Measurements from ENCODE around the gene ARMH3.

The ARMH3 gene

DNA sequence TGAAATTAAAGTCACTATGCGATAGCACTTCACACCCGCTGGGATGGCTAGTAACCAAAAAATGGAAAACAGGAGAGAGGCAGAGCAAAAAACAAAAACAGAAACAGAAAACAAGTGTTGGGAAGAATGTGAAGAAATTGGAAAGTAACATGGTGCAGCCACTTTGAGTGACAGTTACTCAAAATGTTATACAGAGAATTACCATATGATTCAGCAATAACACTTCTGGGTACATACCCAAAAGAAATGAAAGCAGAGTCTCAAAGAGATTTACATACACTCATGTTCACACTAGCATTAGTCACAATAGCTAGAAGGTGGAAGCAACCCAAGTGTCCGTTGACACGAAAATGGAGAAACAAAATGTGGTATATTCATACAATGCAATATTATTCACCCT is 123.8 kb downstream of the ARMH3 start:
- Histone ChIP-seq H3K4me3 (ENCODE audit: low read depth, low read length) (no peak overlapping the region), H3K9ac (ENCODE audit: low read depth, low read length) (no peak overlapping the region)

DNA sequence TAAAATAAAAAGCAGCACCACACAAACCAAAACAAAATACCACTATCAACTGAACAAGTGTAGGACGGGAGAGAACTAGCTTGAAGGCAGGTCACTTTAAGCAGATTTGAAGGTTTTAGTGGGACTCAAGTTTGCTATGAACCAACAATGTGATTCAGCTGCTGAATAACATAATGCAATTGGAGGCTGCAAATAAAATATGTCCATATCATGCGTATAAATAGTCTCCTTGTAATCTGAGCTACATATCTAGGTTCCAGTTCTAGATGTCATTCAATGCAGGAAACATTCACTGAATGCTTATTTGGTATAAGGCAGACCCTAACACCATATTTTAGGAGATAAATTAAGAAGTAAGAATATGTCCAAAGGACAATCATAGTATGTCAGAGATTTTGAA is 130.9 kb downstream of the ARMH3 start:
- no peak overlapping the region for H3K4me3 ChIP-seq (ENCODE audit: low read depth, low read length)
- H3K9me3 ChIP-seq (ENCODE audit: control insufficient read depth, insufficient read depth, low read length), result no peaks in the 10 kb centered on the region
- no peaks in the 10 kb centered on the region for H3K36me3 ChIP-seq (ENCODE audit: control insufficient read depth, insufficient read depth, low read length)
- H3K9ac ChIP-seq (ENCODE audit: low read depth, low read length), result no peak overlapping the region
- H3K27me3 ChIP-seq (ENCODE audit: control insufficient read depth, insufficient read depth, low read length), result no peaks in the 10 kb centered on the region
- no peaks in the 10 kb centered on the region for H3K4me1 ChIP-seq (ENCODE audit: control insufficient read depth, insufficient read depth, low read length)

More for the DNA sequence above, 123.8 kb downstream of the ARMH3 start:
- no peaks in the 10 kb centered on the region for H3K36me3 ChIP-seq (ENCODE audit: control insufficient read depth, insufficient read depth, low read length)
- no peaks in the 10 kb centered on the region for H3K4me1 ChIP-seq (ENCODE audit: control insufficient read depth, insufficient read depth, low read length)
- H3K9me3 ChIP-seq (ENCODE audit: control insufficient read depth, insufficient read depth, low read length), result no peaks in the 10 kb centered on the region
- no peaks in the 10 kb centered on the region for H3K27me3 ChIP-seq (ENCODE audit: control insufficient read depth, insufficient read depth, low read length)

GRCh38 chr10:101923256-101923655 is 132.7 kb downstream of the ARMH3 start:
- Histone ChIP-seq H3K9me3 (ENCODE audit: control insufficient read depth, insufficient read depth, low read length) (no peaks in the 10 kb centered on the region), H3K4me1 (ENCODE audit: control insufficient read depth, insufficient read depth, low read length) (peaks cover 8% of the 10 kb centered on the region), H3K4me3 (ENCODE audit: low read depth, low read length) (no peak overlapping the region), H3K27me3 (ENCODE audit: control insufficient read depth, insufficient read depth, low read length) (no peaks in the 10 kb centered on the region), H3K36me3 (ENCODE audit: control insufficient read depth, insufficient read depth, low read length) (no peaks in the 10 kb centered on the region), H3K9ac (ENCODE audit: low read depth, low read length) (no peak overlapping the region)

DNA sequence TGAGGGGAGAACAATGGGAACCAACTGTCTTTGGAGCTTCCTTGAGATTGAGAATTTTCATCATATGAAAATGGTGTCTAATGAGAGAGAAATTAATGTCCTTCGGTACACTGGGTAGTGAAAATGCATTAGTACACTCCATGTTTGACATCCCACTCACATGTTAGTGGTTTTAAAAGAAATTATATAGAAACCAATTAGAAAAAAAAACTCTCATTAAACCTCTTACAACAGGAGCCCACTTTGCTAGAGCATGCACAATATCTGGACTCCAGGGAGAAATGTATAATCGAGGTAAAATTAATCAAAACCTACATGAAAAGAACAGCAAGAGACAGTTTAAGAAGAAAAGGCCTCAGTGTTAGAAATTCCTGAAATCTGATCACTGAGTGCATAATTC is 133.1 kb downstream of the ARMH3 start:
- Histone ChIP-seq H3K27me3 (ENCODE audit: control insufficient read depth, insufficient read depth, low read length) (no peaks in the 10 kb centered on the region), H3K9ac (ENCODE audit: low read depth, low read length) (no peak overlapping the region), H3K4me1 (ENCODE audit: control insufficient read depth, insufficient read depth, low read length) (peaks cover 8% of the 10 kb centered on the region), H3K36me3 (ENCODE audit: control insufficient read depth, insufficient read depth, low read length) (no peaks in the 10 kb centered on the region), H3K9me3 (ENCODE audit: control insufficient read depth, insufficient read depth, low read length) (no peaks in the 10 kb centered on the region), H3K4me3 (ENCODE audit: low read depth, low read length) (no peak overlapping the region)

DNA sequence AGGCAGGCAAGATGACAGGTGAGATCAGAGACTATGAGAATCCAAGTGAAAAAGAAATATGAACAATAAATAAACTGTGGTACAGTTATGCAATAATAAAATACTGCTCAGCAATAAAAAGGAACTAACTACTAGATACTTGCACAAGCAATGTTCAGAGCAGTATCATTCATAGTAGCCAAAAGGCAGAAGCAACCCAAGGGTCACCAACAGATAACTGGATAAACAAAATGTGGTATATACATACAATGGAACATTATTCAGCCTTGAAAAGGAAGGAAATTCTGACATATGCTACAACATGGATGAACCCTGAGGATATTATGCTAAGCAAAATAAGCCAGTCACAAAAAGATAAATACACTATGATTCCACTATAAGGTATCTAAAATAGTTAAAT is 135.4 kb downstream of the ARMH3 start:
- Histone ChIP-seq H3K9ac (ENCODE audit: low read depth, low read length) (no peak overlapping the region), H3K4me1 (ENCODE audit: control insufficient read depth, insufficient read depth, low read length) (peaks cover 8% of the 10 kb centered on the region), H3K27me3 (ENCODE audit: control insufficient read depth, insufficient read depth, low read length) (no peaks in the 10 kb centered on the region), H3K9me3 (ENCODE audit: control insufficient read depth, insufficient read depth, low read length) (no peaks in the 10 kb centered on the region), H3K36me3 (ENCODE audit: control insufficient read depth, insufficient read depth, low read length) (no peaks in the 10 kb centered on the region), H3K4me3 (ENCODE audit: low read depth, low read length) (no peak overlapping the region)

DNA sequence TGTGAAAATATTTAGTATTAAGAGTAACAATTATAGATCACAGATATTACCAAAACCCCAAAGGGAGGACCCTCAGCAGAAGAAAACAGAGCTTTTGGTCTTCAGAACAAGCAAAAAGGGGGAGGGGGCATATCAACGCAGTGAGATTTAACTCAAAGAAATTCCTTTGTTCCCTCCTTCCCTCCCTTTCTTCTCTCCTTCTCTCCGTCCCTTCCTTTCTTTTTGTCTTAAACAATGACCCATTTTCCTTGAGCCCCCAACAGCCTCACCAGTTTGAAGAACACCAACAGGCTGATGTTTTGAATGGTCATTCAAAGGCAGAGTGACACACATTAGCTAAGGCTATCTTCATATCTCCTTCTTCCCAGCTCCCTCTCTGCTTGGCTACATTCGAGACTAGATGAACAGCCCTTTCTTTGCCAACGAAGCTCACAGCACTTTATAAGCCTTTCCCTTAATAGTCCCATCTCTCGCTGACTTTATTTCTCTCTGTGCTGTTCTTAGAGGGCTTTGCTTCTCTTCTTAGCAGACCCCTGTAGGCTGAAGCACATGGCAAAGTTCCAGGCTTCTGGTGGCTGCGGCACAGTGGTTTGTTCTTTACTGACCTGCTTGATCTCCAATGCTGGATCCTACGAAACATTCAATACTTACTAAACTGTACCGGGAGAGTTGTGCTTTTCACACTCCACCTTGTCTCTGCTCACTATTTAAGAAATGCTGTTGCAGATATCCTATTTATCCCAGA is 136.8 kb downstream of the ARMH3 start:
- Histone ChIP-seq H3K9ac (ENCODE audit: low read depth, low read length) (no peak overlapping the region), H3K4me3 (ENCODE audit: low read depth, low read length) (no peak overlapping the region), H3K27me3 (ENCODE audit: control insufficient read depth, insufficient read depth, low read length) (no peaks in the 10 kb centered on the region)

DNA sequence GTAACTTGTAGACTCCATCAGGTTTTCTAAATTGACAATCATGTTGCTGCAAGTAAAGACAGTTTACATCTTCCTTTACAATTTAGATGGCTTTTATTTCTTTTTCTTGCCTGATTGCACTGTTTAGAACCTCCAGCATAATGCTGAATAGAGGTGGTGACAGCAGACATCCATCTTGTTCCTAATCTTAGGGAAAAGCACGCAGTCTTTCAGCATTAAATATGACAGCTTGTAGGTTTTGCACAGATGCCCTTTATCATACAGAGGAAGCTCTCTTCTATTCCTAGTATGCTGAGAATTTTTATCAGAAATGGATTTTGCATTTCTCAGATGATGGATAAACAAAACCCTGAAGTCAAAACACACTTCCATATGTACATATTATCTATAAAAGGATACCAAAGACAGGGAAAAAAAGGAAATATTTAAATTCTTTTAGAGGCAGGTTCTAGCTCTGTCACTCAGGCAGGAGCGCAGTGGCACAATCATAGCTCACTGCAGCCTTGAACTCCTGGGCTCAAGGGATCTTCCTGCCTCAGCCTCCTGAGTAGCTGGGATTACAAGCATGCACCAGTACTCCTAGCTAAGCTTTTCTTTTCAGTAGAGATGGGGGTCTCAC is 143.3 kb downstream of the ARMH3 start:
- H3K4me1 ChIP-seq (ENCODE audit: control insufficient read depth, insufficient read depth, low read length), result no peaks in the 10 kb centered on the region
- no peaks in the 10 kb centered on the region for H3K36me3 ChIP-seq (ENCODE audit: control insufficient read depth, insufficient read depth, low read length)
- no peaks in the 10 kb centered on the region for H3K9me3 ChIP-seq (ENCODE audit: control insufficient read depth, insufficient read depth, low read length)
- H3K4me3 ChIP-seq (ENCODE audit: low read depth, low read length), result no peak overlapping the region
- H3K27me3 ChIP-seq (ENCODE audit: control insufficient read depth, insufficient read depth, low read length), result no peaks in the 10 kb centered on the region
- H3K9ac ChIP-seq (ENCODE audit: low read depth, low read length), result no peak overlapping the region

More for the DNA sequence above, 136.8 kb downstream of the ARMH3 start:
- H3K4me1 ChIP-seq (ENCODE audit: control insufficient read depth, insufficient read depth, low read length), result peaks cover 8% of the 10 kb centered on the region
- no peaks in the 10 kb centered on the region for H3K9me3 ChIP-seq (ENCODE audit: control insufficient read depth, insufficient read depth, low read length)
- no peaks in the 10 kb centered on the region for H3K36me3 ChIP-seq (ENCODE audit: control insufficient read depth, insufficient read depth, low read length)

DNA sequence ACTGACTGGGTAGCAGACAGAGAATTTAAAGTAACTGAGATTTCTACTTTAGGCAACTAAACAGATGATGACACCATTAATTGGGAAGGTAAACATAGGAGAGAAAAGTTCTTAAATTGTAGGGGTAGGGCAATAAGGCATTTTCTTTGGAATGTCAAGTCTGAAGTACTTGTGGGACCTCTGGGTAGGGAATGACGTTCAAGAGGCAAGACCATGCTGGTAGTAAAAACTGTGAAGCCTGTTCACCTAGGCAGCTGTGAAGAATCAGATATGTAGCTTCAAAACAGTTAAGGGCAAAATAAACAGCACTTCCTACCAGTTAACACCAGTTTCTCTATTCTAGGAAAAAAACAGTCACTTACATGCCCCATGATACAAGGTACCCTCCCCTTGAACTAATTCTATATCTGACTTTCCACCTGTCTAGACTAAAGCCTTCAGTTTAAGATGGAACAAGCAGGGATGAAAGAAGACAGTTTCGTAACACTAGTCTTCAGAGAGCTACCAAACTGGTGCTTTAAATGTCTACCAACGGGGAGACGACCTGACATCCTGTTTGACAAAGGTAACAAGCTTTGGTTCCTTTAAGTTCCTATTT is 149.3 kb downstream of the ARMH3 start:
- H3K9me3 ChIP-seq (ENCODE audit: control insufficient read depth, insufficient read depth, low read length), result no peaks in the 10 kb centered on the region
- no peaks in the 10 kb centered on the region for H3K36me3 ChIP-seq (ENCODE audit: control insufficient read depth, insufficient read depth, low read length)

GRCh38 chr10:101905251-101905650 is 150.7 kb downstream of the ARMH3 start:
- Histone ChIP-seq H3K27me3 (ENCODE audit: control insufficient read depth, insufficient read depth, low read length) (no peaks in the 10 kb centered on the region), H3K4me1 (ENCODE audit: control insufficient read depth, insufficient read depth, low read length) (peaks cover 21% of the 10 kb centered on the region), H3K4me3 (ENCODE audit: low read depth, low read length) (no peak overlapping the region), H3K36me3 (ENCODE audit: control insufficient read depth, insufficient read depth, low read length) (no peaks in the 10 kb centered on the region), H3K9ac (ENCODE audit: low read depth, low read length) (no peak overlapping the region), H3K9me3 (ENCODE audit: control insufficient read depth, insufficient read depth, low read length) (no peaks in the 10 kb centered on the region)

More for the DNA sequence above, 149.3 kb downstream of the ARMH3 start:
- Histone ChIP-seq H3K9ac (ENCODE audit: low read depth, low read length) (no peak overlapping the region), H3K4me1 (ENCODE audit: control insufficient read depth, insufficient read depth, low read length) (peaks cover 17% of the 10 kb centered on the region), H3K27me3 (ENCODE audit: control insufficient read depth, insufficient read depth, low read length) (no peaks in the 10 kb centered on the region), H3K4me3 (ENCODE audit: low read depth, low read length) (no peak overlapping the region)

GRCh38 chr10:101903827-101904550 is 152.0 kb downstream of the ARMH3 start:
- Histone ChIP-seq H3K4me1 (ENCODE audit: control insufficient read depth, insufficient read depth, low read length) (peaks cover 21% of the 10 kb centered on the region), H3K9me3 (ENCODE audit: control insufficient read depth, insufficient read depth, low read length) (no peaks in the 10 kb centered on the region), H3K27me3 (ENCODE audit: control insufficient read depth, insufficient read depth, low read length) (no peaks in the 10 kb centered on the region), H3K36me3 (ENCODE audit: control insufficient read depth, insufficient read depth, low read length) (no peaks in the 10 kb centered on the region), H3K4me3 (ENCODE audit: low read depth, low read length) (no peak overlapping the region), H3K9ac (ENCODE audit: low read depth, low read length) (no peak overlapping the region)

GRCh38 chr10:101902820-101903145 is 153.2 kb downstream of the ARMH3 start:
- Histone ChIP-seq H3K4me1 (ENCODE audit: control insufficient read depth, insufficient read depth, low read length) (peaks cover 21% of the 10 kb centered on the region), H3K9ac (ENCODE audit: low read depth, low read length) (no peak overlapping the region), H3K9me3 (ENCODE audit: control insufficient read depth, insufficient read depth, low read length) (no peaks in the 10 kb centered on the region), H3K27me3 (ENCODE audit: control insufficient read depth, insufficient read depth, low read length) (no peaks in the 10 kb centered on the region), H3K4me3 (ENCODE audit: low read depth, low read length) (no peak overlapping the region), H3K36me3 (ENCODE audit: control insufficient read depth, insufficient read depth, low read length) (no peaks in the 10 kb centered on the region)
